ENCODE data around the gene ASF1B.

GRCh38 chr19:14165990-14166830, 29.8 kb upstream of the ASF1B start:
- TF ChIP-seq CTCF (IDR thresholded peaks at IDR 0.05) (no peak), POLR2A (IDR thresholded peaks at IDR 0.05) (no peak)
